CD4-positive, alpha-beta T cell treated with Interleukin-17A for 1 hour (primary cell): Measurements from ENCODE around the gene GMDS.

Source experiments
- DNase-seq: peaks from one replicate; pipeline ENCODE4 v3.0.0-alpha.2; 2020

Gene GMDS

DNA sequence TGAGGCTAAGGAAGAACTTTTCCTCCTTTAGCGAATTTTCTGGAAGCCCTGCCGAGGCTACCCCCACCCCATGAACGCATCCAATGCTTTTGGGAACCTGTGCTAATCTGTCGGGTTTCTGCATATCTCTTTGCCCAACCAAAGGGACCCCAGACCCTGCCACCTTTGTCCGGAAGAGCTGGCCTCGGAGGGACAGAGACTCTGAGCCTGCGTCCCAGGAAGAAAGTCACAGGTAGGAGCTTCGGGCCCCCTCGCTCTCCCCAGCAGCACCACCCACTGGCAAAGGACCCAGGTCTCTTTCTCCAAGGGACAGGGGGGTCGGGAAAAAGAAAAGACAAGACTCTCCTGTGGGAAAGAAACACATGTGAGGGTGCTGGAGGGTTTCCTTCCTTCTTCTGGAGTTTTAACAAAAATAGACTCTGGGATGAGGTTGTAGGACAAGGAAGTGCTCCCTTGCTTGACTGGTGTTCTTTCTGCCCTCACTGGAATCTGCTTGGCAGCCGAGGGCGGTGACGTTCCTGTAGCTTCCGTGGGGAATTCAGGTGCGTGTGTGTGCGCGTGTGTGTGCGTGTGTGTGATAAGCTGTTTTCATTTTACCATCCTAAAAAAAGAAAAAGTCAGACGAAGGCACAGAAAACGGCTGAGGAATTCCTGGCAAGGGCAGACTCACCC is 652.0 kb downstream of the GMDS start:
- no peak for DNase-seq

DNA sequence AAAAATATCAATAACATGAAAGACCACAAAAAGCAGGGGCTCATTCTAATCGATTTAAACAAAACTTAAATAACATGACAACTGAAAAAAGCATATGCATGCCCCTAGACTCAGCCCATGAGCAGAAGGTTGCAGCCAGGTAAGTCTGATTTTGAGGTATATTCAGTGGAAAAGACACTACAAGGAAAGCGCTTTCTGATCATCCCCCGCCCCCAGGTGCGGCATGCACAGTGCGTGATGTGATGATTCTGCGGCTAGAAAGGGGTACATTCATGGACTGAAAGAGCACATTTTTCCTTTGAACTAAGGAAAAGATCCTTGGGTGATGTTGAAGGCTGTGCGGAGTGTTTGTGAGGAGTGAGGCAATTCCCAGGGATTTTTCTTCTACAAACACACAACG is 652.6 kb downstream of the GMDS start:
- no peak for DNase-seq

DNA sequence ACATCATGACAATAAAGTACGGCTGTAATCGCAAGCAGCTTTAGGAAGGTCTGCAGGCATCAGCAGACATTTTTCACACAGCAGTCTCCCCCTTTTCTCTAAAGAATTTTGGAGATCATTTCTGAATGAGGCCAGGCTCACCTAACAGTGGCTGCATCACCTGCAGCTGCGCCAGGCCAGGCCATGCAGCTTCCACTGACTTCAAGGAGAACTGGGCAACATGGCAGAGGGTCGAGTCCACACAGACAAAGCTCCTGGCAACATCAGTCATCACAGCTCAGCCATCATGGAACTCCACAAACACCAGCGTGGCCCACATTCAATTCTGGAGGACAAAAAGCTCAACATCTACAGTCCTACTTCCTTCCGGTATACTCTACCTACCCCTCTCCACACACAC is 653.5 kb downstream of the GMDS start:
- no peak for DNase-seq

DNA sequence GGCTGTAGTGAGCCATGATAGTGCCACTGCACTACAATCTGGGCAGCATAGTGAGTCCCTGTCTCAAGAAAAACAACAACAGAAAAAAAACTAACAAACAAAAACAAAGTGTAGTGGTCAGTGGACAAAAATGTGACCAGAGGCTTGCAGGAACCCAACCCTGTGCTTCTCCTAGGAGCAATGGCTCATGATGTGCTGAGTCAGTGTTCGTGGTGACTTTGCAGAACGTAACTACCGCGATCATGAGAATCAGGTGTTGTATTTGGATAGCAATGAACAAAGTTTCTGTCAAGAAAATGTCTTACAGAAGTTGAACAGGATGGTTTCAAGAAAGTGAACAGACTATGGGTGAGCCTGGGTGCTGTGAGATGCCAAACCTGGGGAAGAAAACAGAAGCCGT is 654.2 kb downstream of the GMDS start:
- no peak for DNase-seq

DNA sequence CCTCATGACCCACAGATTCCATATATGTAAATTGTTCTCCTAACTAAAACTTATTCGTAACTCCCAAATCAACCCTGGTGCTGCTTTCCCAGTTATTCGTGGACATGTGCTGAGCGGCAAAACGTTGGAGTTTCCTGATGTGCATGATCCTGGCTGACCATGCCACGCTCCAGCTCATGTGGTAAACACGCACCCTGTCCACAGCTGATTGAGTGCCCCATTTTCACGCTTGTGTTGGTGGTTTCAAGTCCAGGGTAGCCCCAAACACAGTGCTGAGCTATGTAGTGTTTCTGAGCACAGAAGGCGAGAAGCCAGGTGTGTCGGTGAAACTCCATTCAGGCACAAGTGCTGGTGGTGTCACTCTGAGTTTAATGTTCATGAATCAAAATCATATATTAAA is 654.8 kb downstream of the GMDS start:
- DNase-seq = no peak

DNA sequence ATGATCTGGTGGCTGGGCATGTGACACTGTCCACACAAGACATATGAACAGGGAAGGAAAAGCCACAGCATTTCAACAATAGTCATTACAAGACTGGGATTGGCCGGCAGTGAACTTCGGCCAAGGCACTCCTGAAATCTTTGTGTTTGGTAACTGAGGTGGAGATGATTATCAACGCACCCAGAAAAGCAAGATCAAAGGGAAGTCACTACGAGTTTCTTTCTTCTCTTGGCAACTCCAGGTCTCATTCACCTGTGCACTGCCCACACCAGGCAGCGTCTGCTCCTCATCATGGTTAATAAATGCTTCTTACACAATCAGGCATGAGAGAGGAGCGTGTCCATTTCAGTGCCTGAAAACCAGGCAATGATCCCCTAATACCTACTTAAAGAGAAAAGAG is 656.2 kb downstream of the GMDS start:
- no peak for DNase-seq

DNA sequence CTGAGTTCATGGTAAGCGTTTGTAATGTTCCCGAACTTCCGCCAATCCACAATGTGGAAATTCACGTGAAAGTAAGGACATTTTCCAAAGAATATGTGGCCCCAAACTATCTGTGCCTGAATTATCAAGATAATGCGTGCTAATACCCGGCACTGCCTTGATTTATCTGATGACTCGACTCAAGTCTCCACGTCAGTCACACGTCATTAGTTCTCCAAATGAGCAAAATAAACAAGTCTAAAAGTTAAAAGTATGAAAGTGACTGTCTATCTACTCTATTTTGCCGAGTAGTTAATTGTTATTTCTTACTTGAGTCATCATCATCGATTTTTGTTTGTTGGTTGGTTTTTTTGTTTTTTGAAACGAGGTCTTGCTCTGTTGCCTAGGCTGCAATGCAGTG is 657.4 kb downstream of the GMDS start:
- no peak for DNase-seq

DNA sequence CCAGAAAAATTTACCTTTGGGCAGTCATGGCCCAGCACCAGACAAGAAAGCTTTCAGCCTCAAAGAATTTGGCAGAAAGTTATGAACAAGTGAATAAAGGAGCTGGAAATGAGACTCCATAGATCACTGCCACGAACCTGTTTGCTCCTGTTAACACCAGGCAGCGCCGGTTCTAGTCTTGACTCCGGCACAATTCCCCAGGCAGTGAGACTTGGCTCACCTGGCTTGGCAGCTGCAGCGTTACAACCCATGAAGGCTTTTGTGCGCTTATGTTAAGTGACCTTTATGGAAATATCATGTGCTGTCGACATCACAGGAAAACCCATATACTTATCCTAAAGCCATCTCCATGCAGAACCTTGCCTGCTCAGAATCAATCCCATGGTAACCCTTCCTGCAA is 657.9 kb downstream of the GMDS start:
- DNase-seq = no peak

DNA sequence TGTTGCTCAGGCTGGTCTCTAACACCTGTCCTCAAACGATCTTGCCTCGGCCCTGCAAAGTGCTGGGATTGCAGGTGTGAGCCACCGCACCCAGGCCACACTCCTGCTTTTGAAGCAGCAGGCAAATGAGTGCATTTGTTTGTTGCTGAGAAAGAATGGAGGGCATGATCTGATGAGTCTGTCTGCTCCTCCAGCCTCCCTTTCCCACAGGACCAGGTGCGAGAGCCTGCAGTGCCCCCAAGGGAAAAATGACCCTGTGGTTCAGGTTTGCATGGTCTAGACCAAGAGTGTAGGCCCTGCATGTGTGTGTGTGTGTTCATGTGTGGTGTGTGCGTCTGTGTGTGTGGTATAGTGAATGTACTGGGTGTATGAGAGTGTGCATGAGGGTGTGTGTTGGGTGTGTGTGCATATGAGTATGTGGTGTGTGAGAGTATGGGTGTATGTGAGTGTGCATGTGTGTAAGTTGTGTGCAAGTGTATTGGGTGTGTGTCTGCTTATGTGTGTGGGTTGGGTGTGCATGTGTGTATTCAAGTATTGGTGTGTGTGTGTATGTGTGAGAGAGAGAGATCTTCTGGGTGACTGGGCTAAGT is 658.4 kb downstream of the GMDS start:
- DNase-seq = no peak

DNA sequence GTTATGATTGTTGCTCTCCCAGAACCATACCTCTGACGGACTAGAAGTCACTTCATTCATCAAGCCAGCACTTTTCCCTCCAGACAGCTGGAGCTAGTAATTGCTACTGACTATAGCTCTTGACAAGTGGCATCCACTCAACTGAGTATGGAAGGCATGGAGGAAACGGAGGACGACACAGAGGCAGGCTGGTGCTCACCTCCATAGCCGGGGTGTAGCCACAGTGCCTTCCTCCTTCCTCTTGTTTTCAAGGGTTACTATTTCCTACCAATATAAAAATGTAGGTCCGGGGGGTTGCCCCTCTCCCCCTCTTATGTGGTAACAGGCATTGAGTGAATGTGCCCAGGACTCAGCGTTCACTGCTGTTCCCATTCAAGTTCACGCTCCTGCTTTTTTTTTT is 659.1 kb downstream of the GMDS start:
- no peak for DNase-seq

DNA sequence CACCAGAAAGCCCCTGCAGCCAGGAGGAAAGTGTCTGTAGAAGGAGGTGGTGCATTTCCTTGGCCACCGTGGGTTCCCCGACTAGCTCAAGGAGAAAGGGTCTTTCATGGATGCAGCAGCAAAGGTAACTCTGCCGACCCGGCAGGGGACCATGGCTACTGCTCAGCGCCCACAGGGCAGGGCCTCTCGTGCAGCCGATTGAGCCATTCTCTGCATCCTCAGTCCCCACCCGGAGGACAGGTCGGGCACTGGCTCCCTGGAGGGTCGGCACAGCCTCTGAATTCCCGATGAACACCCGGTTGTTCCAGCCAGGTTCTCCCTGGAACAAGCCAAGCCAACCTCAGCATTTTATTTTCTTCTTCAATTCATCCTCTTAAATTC is 659.7 kb downstream of the GMDS start:
- no peak for DNase-seq

DNA sequence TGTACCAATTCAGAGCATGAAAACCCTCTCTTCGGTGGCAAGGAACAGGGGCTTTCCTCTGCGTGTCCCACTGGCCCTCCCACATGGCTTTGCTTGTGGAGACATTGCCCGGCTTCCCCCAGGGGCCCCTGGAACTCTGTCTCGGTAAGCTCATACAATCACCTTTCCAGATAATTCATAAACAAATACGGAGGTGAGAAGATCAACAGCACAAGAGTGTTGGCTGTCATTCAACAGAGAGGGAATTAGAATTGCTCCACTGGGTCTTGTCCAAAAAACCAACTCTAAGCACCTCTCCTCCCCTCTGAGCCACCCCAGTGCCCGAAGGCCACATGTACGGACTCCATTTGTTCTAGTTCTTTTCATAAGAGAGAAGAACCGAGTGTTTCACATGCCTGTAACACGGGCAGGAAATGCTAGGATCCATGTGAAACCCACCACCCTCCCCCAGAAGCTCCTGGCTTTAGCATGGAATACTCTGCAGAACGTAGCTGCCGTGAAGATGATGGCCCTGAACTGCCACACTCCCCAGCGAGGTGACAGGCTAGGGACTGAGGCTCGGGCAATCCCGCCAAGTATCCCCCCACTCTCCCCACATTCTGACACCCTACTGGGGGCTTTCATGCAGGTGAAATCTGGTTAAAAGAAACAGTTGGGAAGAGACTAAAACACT is 660.3 kb downstream of the GMDS start:
- no peak for DNase-seq

DNA sequence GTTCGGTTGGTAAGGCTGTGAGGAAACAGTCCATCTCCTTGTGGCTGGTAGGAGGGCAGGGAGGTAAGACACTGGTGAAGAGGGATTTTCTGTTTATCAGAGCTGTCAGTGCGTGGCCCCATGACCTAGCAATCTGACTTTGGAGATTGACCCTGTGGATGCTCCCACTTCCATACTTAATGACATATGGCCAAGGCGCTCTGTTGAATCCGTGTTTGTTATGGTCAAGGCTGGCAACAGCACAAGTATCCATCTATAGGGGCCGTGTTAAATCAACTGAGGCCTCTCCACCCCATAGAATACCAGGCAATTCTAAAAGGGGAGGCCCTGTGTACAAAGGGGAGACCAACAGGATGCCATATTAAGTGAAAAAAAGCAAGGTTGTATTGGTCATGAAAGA is 661.3 kb downstream of the GMDS start:
- DNase-seq = no peak

DNA sequence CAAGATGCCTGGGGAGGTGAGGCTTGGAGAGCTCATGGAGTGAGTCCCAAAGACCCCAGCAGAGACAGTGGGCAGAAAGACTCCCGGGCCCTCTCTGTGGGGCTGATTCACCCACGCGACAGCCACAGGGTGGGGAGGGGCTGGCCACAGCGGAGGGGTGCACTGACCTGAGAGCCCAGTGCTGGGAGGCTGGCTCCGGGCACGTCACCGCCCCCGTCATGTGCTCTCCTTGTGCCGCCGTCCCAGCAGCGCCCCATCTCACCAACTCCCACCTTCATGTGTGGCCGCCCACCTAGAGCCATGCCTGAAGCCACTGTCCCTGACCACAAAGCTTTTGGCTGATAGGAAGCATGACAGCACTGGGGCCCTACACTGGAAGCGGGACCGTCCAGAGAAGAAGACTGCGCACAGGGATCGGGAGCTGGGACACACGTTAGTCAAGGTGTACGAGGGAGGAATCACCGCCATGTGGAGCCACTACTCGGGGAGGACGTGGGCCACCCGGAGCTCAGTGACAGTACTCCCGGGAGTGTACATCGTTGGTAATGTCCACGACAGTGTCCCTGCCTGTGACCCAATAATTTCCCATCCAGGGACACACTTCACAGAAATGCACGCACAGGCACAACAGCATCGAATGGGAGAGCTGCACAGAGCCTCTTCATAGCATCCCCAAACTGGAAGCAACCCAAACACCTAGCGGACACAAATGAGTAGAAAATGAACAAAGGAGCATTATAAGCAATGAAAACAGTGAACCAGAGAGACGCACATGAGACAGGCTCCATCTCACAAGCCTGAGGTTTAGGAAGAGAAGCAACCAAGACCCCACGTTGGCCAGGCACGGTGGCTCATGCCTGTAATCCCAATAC is 664.0 kb downstream of the GMDS start:
- DNase-seq = no peak

DNA sequence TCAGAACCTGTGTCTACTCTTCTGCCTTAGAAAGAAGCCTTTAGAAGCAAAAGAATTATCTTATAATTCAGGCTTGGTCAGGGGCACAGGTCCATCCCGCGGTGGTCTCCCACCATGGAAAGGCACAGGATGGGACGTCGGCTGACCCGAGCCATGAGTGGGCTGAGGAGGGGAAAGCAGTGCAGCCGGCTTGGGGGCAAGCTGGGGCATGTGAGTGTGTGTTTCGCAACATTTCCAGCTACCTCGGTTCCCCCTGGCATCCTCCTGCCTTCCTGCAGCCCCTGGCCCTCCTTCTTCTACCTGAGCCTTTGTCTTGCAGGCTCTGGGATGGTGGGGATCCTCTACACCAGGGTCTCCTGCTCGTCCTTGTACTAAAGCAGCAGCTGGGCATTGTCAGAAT is 664.8 kb downstream of the GMDS start:
- DNase-seq = no peak

DNA sequence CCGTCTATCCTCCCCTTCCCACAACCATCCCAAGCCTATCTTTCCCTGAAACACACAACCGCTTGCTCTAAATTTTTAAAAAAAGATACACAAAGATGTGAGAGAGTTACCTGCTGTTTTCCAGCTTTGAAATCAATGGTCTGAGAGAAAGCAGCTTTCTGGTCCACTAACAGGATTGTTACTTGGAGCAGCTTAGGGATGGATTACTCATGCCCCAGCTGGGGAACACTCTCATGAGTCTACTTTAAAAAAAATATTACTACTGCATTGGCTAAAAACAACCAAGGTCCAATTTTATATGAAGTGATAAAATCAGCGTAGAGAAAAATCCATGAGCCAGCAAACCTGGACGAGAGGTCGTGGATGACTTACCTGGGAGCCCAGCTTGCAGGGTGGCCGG is 665.3 kb downstream of the GMDS start:
- DNase-seq = no peak

DNA sequence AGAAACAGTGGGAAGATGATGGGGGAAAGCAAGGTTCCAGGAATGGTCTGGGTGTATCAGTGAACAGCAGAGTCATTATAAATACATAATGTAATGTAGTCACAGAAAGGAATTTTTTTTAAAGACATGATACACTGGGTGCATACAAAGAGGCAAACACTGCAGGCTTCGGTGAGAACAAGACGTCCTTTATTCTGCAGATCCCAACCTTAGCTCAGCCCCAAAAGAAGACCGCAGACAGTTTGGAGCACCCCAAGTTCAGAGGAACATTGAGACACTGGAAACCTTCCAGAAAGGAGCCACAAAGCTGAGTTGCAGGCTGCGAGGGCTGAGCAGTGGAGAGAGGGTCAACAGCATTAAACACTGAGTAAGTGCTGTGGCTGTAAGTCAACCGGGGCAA is 666.3 kb downstream of the GMDS start:
- no peak for DNase-seq

DNA sequence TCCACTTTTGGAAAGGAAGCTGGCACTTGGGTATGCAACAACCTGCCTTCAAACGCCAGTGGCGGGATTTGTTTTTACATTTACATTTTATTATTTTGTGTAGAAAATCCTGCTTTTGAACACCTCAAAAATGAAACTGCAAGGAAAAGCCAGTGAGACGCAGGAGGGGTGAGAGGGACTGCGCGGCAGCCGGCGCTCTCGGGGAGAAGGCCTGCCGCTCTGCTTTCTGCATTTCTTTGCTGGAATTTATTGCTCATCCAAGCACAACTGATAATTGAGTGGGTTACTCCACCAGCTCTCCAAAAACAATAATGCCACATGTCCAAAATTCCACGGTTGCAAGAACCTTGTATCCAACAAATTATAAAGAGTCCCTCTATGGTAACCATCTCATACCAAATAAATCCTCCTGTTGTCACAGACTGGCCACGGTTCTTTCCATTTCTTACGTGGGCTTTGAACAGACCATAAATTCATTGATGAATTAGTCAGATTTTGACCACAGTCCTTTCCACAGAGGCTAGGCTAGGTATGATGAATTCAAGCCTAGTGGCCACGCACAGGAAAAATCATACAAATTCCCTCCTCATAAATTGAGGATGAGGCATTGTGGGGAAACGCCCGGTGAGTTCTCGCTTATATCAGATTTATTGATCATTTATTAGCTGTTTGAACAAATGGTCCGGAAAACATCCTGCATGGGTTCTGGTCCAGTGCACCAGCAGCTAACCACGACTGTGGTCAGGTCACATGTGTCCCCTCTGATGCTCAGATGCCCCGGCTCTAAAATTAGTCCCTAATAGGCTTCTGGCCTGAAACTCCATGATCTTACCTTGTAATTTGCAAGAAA is 667.3 kb downstream of the GMDS start:
- DNase-seq = no peak

DNA sequence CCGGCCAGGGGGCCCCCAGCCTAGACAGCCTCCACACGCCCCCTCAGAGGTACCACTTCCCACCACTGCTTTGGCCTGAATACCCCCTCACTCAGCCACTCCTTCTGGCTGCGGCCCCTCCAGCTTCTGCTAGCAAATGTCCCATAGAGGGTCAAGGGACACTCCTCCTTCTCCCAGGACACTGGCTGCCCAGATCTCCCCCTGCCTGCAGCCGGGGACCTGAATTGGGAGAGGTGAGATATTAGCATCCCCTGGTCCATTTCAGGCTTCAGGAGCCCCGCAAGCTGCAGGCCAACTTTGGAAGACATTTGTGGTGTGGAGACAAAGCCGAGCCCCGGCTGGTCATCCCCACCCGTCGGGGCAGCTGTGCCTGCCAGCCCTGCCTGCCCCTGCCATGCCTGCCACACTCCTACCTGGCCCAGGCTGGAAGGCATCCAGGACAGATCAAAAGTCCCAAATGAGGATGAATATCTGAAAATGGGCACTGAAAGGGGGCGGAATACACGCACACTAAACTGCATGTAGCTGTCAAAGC is 668.2 kb downstream of the GMDS start:
- DNase-seq = no peak

DNA sequence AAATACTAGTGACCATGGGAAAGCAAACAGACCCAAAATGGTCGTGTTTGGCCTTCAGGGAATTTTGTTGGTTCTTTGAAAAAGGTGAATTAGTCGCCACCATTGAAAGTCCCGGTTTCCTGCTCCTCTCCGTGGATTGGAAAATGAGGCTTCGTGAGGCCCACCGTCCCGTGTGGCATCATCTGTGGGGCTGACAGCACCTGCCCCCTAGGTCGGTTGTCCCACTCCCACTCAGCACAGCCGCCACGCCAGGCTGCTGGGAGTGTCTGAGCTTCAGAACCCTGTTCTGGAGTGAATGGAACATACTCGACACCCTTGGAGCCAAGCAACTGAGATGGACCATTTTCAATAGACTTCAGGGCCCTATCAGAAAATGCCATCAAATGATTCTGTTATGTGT is 668.7 kb downstream of the GMDS start:
- DNase-seq = no peak

DNA sequence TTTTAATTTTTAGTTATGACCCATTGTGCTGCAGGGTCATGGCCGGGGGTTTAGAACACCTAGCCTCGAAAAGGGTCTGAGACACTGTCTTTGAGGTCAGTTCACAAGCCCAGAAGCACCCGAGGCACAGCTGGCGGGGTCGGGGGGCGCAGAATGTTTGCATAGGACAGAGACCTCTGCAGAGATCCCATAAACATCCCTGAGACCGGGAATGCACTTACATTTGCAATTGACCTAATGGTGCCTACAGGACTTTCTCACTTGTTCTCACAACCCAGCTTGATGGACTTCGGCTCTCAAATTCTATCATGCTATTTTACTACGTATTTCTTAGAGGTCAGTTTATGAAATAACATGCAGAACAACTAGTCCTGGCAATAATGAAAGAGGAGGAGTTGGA is 669.2 kb downstream of the GMDS start:
- no peak for DNase-seq

DNA sequence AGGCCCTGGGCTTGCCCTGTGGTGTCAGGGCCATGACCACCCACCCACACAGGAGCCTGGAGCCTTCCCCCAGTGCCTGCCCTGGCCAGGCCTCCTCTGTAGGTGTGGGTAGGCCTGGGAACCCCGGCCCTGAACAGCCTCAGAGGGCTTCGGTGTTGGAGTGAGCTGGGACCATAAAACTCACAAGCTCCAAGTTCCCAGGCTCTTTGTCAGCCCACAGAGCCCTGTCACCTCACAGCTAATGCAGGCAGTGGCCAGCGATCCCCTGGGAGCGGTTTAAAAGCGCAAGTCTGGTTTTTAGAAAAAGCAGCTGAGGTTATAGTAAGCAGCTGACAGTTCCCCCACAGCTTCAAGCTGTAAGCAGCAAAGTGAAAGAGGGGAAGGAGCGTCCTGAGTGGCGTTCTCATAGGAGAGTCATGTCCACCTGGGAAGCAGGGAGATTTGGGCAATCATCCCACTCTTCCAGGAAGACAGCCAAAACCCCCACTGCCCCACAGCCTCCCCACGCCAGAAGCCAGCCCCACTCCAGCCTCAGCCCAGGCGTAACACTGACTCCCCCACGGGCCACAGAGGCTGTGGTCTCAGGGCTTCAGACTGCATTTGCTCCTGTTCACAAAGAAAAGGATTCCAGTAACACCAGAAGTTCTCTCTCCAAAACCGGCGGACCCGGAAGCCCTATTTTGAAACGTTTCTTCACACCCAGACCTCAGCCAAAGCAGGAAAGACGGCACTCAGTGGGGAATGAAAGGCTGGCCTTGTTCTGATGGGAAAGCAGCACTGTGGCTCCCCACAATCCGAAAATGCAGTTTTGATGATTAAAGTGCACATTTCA is 670.0 kb downstream of the GMDS start:
- no peak for DNase-seq
